ENCODE data around the gene NKX3-2. TPM values are rescaled to one million over a fixed set of nuclear protein-coding genes. Genes with fewer than 3 reads are reported as not detected.

NKX3-2 gene
- total RNA-seq, 4 donors from 2014 or later, result 3.8 to 19.5 (median 5.1) TPM

- H3K9me3 ChIP-seq, result no peaks in the 10 kb centered on the region
- no peaks in the 10 kb centered on the region for H3K36me3 ChIP-seq
- in situ Hi-C loops (cut with MboI; ENCODE audit: low pct_ligation_motif_present in 1 of 4, low pct_unique_long_range_greater_than_20kb in 1 of 4, low sequenced_read_pairs in 3 of 4), result no loop called here
- intact Hi-C loops (cut with DNase I; ENCODE audit: low total_unique reads), result no loop called here
- no peak for DNase-seq
- peaks cover 13% of the 10 kb centered on the region for H3K27me3 ChIP-seq
- TF ChIP-seq CTCF (IDR thresholded peaks at IDR 0.05) (no peak), EP300 (IDR thresholded peaks at IDR 0.05; ENCODE audit: low read depth) (no peak), POLR2AphosphoS5 (IDR thresholded peaks at IDR 0.05) (no peak), POLR2A (IDR thresholded peaks at IDR 0.05) (no peak)
- 71% methylated on average over 1 of the region's 1 CpG; no CpG with 5 or more reads in 1 of the 2 donors for WGBS, 2 donors (ENCODE audit: low coverage in 1 of 2)
- no peak overlapping the region for H3K4me3 ChIP-seq
- no peak overlapping the region for H3K27ac ChIP-seq
- H3K4me1 ChIP-seq, result no peaks in the 10 kb centered on the region
Measured at GRCh38 chr4:13509442-13509841, 34.9 kb downstream of the NKX3-2 start.

GRCh38 chr4:13504374-13504773, 39.9 kb downstream of the NKX3-2 start:
- no peak for DNase-seq
- TF ChIP-seq CTCF (IDR thresholded peaks at IDR 0.05) (no peak), POLR2AphosphoS5 (IDR thresholded peaks at IDR 0.05) (no peak), EP300 (IDR thresholded peaks at IDR 0.05; ENCODE audit: low read depth) (no peak), POLR2A (IDR thresholded peaks at IDR 0.05) (no peak)

GRCh38 chr4:13498469-13498868, 45.8 kb downstream of the NKX3-2 start:
- WGBS, 2 donors (ENCODE audit: low coverage in 1 of 2), result 80 to 91% methylated on average over 1 of the region's 1 CpG
- Histone ChIP-seq H3K4me3 (no peak overlapping the region), H3K27me3 (peaks cover 23% of the 10 kb centered on the region), H3K9me3 (no peaks in the 10 kb centered on the region), H3K4me1 (peaks cover 0 to 7% (median 3%) of the 10 kb centered on the region in 4 donors), H3K27ac (no peak overlapping the region), H3K36me3 (no peaks in the 10 kb centered on the region)
- intact Hi-C loops (cut with DNase I; ENCODE audit: low total_unique reads) (no loop called here), in situ Hi-C loops (cut with MboI; ENCODE audit: low pct_ligation_motif_present in 1 of 4, low pct_unique_long_range_greater_than_20kb in 1 of 4, low sequenced_read_pairs in 3 of 4) (no loop called here)
- TF ChIP-seq POLR2A (IDR thresholded peaks at IDR 0.05) (no peak), EP300 (IDR thresholded peaks at IDR 0.05; ENCODE audit: low read depth) (no peak), POLR2AphosphoS5 (IDR thresholded peaks at IDR 0.05) (no peak), CTCF (IDR thresholded peaks at IDR 0.05) (no peak)
- DNase-seq, result no peak

More at GRCh38 chr4:13504374-13504773, 39.9 kb downstream of the NKX3-2 start:
- Histone ChIP-seq H3K27me3 (peaks cover 17% of the 10 kb centered on the region), H3K36me3 (no peaks in the 10 kb centered on the region), H3K4me1 (no peaks in the 10 kb centered on the region), H3K9me3 (no peaks in the 10 kb centered on the region), H3K4me3 (no peak overlapping the region), H3K27ac (no peak overlapping the region)
- in situ Hi-C loops (cut with MboI; ENCODE audit: low pct_ligation_motif_present in 1 of 4, low pct_unique_long_range_greater_than_20kb in 1 of 4, low sequenced_read_pairs in 3 of 4), result no loop called here
- intact Hi-C loops (cut with DNase I; ENCODE audit: low total_unique reads), result no loop called here
- WGBS, 2 donors (ENCODE audit: low coverage in 1 of 2), result 91 to 98% methylated on average over 5 of the region's 5 CpGs

GRCh38 chr4:13496605-13497004, 47.7 kb downstream of the NKX3-2 start:
- TF ChIP-seq POLR2A (IDR thresholded peaks at IDR 0.05) (no peak), CTCF (IDR thresholded peaks at IDR 0.05) (no peak), POLR2AphosphoS5 (IDR thresholded peaks at IDR 0.05) (no peak), EP300 (IDR thresholded peaks at IDR 0.05; ENCODE audit: low read depth) (no peak)
- intact Hi-C loops (cut with DNase I; ENCODE audit: low total_unique reads), result no loop called here

More at GRCh38 chr4:13496605-13497004, 47.7 kb downstream of the NKX3-2 start:
- 63 to 64% methylated on average over 2 of the region's 2 CpGs for WGBS, 2 donors (ENCODE audit: low coverage in 1 of 2)
- peaks cover 0 to 8% (median 4%) of the 10 kb centered on the region in 4 donors for H3K4me1 ChIP-seq
- no peaks in the 10 kb centered on the region for H3K36me3 ChIP-seq
- no peak overlapping the region for H3K27ac ChIP-seq
- no peak for DNase-seq
- peaks cover 21% of the 10 kb centered on the region for H3K27me3 ChIP-seq
- no peak overlapping the region for H3K4me3 ChIP-seq
- in situ Hi-C loops (cut with MboI; ENCODE audit: low pct_ligation_motif_present in 1 of 4, low pct_unique_long_range_greater_than_20kb in 1 of 4, low sequenced_read_pairs in 3 of 4), result no loop called here
- H3K9me3 ChIP-seq, result no peaks in the 10 kb centered on the region
